Stimulated activated CD8-positive, alpha-beta memory T cell treated with anti-CD3 and anti-CD28 coated beads, Interleukin-7, amount 100 ng/mL, for 1 hour (primary cell): ENCODE measurements around the gene B2M.
"Not testable (repeated sequence)": the region's sequence is repeated elsewhere in the genome, so short reads cannot be mapped to it uniquely, and the experiment has no call there.

Experiments used
- DNase-seq, 2 donors: peaks; one replicate each; pipeline ENCODE4 v3.0.0-alpha.2; 2020; ENCODE audit warnings: low read depth in 2 of 2

Gene B2M

DNA sequence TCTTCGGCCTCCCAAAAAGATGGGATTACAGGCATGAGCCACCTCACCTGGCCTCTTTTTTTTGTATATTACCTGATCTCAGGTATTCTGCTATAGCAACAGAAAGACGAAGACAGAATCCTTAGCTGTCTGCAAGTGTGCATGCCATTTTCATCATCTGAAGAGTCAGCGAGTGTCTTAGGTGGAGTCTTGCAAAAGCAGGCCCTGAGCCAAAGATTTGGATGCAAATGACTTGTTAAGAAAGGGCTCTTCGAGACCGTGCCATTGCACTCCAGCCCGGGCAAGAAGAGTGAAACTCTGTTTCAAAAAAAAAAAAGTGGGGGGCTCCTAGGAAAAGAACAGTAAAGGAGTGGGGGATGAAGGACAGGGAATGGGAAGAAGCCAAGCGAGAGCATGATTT, 14.8 kb downstream of the B2M start:
- no peak for DNase-seq

- DNase-seq: peak; percentile 48 to 51
Observed at GRCh38 chr15:44726568-44727484, 15.5 kb downstream of the B2M start.

GRCh38 chr15:44727485-44728231, 16.3 kb downstream of the B2M start:
- DNase-seq: no peak

DNA sequence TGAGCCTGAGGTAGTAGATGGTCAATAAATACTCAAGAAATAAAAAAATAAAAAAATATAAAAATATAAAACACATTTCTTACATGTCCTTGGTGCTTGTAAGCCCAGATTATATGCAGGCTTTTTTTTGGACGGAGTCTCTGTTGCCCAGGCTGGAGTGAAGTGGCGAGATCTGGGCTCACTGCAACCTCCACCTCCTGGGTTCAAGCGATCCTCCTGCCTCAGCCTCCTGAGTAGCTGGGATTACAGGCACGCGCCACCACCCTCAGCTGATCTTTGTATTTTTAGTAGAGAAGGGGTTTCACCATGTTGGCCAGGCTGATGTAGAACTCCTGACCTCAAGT, 16.9 kb downstream of the B2M start:
- DNase-seq: not testable (repeated sequence)

DNA sequence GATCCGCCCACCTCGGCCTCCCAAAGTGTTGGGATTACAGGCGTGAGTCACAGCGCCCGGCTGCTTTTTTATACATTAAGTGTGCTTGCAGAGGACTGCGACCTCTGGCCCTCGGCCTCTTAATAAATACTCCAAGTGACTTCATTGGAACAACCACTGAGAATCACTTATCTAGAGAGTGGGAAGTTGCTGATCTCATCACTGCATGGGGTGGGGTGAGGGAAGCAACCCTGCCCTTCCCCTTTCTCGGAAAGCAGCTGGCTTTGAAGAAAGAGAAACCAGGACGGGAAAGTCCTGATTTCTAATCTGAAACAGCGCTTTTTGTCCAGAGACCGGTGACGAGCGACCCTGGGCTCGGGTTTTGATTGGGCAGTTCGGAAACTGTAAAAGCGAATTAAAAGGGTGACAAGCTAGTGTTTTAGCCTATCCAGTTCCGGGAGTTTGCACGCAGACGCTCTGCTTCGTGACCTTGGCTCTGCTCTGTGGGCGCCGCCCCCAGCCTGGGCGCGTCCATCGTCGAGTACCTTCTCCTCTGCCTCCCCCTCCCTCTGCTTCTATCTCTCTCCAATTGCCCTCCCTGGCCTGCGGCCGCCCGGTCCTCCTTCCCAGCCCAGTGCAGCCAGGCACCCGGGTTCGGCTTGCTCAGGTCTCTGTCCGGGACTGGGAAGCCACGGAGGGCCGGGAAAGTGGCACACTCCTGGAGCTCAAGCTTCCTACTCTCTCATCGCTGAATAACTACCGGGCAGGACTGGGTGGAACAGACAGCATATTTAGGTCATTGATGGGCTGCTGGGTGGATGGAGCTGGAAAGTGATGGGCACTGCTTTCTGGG, 17.5 kb downstream of the B2M start:
- DNase-seq: peak; percentile 89 to 91

GRCh38 chr15:44729408-44730127, 18.3 kb downstream of the B2M start:
- DNase-seq: no peak

DNA sequence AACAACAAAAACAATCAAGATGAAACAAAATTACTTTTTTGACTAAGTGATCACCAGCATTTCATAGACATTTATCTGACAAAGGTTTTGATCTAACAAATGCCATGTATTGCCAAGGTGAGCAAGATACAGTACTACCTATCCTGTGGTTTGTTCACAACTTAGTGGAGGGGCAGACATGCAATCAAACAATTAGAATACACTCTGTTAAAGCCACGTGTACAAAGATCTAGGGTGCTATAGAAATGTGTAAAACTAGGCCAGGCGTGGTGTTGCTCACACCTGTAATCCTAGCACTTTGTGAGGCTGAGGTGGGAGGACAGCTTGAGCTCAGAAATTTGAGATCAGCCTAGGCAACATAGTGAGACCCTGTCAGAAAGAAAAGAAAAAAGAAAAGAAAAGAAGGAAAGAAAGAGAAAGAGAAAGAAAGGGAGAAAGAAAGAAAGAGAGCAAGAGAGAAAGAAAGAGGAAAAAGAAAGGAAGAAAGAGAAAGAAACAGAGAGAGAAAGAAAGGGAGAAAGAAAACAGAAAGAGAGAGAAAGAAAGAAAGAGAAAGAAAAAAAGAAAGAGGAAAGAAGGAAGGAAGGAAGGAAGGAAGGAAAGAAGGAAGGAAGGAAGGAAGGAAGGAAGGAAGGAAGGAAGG, 23.6 kb downstream of the B2M start:
- DNase-seq: no peak

GRCh38 chr15:44735482-44736180, 24.3 kb downstream of the B2M start:
- no peak for DNase-seq

GRCh38 chr15:44736181-44736765, 25.0 kb downstream of the B2M start, which contains the start of gene TRIM69:
Gene TRIM69, plus strand, starts transcription at chr15:44736528. Its CDS starts 177 bp downstream, at chr15:44736705.
- DNase-seq: no peak

- no peak for DNase-seq
Observed at GRCh38 chr15:44738340-44738984, 27.1 kb downstream of the B2M start.

GRCh38 chr15:44739222-44739847, 28.0 kb downstream of the B2M start:
- DNase-seq: not testable (repeated sequence)

DNA sequence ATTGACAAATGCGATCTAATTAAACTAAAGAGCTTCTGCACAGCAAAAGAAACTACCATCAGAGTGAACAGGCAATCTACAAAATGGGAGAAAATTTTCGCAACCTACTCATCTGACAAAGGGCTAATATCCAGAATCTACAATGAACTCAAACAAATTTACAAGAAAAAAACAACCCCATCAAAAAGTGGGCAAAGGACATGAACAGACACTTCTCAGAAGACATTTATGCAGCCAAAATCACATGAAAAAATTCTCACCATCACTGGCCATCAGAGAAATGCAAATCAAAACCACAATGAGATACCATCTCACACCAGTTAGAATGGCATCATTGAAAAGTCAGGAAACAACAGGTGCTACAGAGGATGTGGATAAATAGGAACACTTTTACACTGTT, 32.1 kb downstream of the B2M start:
- DNase-seq: not testable (repeated sequence)

- no peak for DNase-seq
Observed at GRCh38 chr15:44753345-44753744, 42.0 kb downstream of the B2M start.

- DNase-seq: no peak
Observed at GRCh38 chr15:44763187-44763586, 51.9 kb downstream of the B2M start.

- DNase-seq: no peak
Observed at GRCh38 chr15:44763848-44764247, 52.5 kb downstream of the B2M start.

- no peak for DNase-seq
Observed at GRCh38 chr15:44765036-44765435, 53.7 kb downstream of the B2M start.
